ENCODE data around the gene RIMBP2.

DNA sequence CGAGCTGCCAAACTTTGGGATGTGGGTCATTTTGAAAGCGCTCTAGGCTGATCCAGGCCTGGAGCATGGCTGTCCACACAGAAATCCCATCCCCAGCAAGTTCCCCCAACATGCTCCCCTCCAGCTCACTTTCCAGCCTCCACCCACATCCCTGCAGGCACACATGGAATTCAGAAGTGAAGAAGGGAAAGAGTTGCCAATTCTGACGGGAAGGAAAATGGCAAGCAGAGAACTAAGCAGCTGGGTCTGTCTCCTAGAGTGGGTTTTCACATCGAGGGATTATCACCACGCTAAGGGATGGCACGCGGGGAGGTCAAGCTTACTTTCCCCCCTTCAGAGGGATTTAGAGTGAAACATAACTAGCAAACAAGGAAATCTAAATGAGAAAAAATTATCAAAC is 142.3 kb downstream of the RIMBP2 start:
- no peak for TF ChIP-seq CTCF (IDR thresholded peaks at IDR 0.05; ENCODE audit: poor library complexity, severe bottlenecking)
- no peak for TF ChIP-seq TAF1 (IDR thresholded peaks at IDR 0.05; ENCODE audit: low read depth)
- TF ChIP-seq REST (IDR thresholded peaks at IDR 0.05; ENCODE audit: borderline replicate concordance): no peak
- no peak for TF ChIP-seq POLR2AphosphoS5 (IDR thresholded peaks at IDR 0.05)
- no peak for TF ChIP-seq EZH2 (IDR thresholded peaks at IDR 0.05; ENCODE audit: borderline replicate concordance, insufficient read depth, low read length, poor library complexity, severe bottlenecking)

Measured in neural cell (in vitro differentiated cells).